SK-N-SH (cell line): ENCODE data around the gene ACCS. TPM values are rescaled to one million over a fixed set of nuclear protein-coding genes. Genes with fewer than 3 reads are reported as not detected.

Experiments used
- CTCF ChIA-PET: fragments of 300-600, 350-600 bp; formaldehyde crosslinking; extraction: SDS; loops from one replicate; lab custom pipeline; 2021; lab: Yijun Ruan, JAX
- POLR2A ChIA-PET: fragments of 350-600 bp; sonication (Branson Sonifier 250); formaldehyde crosslinking; extraction: SDS; loops from one replicate; lab custom pipeline; 2020; ENCODE audit warnings: antibody characterized with exemption, inconsistent platforms; lab: Yijun Ruan, JAX
- DNase-seq: peaks from one replicate; pipeline ENCODE4 v3.0.0; 2012
- H2AFZ ChIP-seq: fragments of 200-600 bp; sonication (generic); 2 replicates; pipeline ENCODE4 v1.8.1; 2016; ENCODE audit warnings: antibody characterized with exemption, mild to moderate bottlenecking, low read depth
- H3F3A ChIP-seq: fragments of 200-600 bp; sonication (generic); replicated peaks from 2 replicates; pipeline ENCODE3; 2016; ENCODE audit warnings: antibody characterized with exemption, mild to moderate bottlenecking; ENCODE audit not compliant: insufficient read depth
- H3K27ac ChIP-seq, 2 experiments: fragments of 200-500 bp in 1 of 2; fragments of 200-600 bp in 1 of 2; sonication (Bioruptor generic) in 1 of 2; sonication (generic), shearing (Covaris generic) in 1 of 2; 2 replicates each; pipeline versions ENCODE4 v1.5.1 to v1.6.1; 2014 to 2016; ENCODE audit warnings: low read depth in 2 of 2, inconsistent platforms in 1 of 2, low read length in 1 of 2, mild to moderate bottlenecking in 1 of 2, mixed read lengths in 1 of 2
- H3K27me3 ChIP-seq: fragments of 200-600 bp; sonication (generic), shearing (Covaris generic); 2 replicates; pipeline ENCODE4 v1.6.1; 2016; ENCODE audit warnings: mixed run types; ENCODE audit not compliant: insufficient read depth
- H3K36me3 ChIP-seq, 2 experiments: fragments of 200-500 bp in 1 of 2; fragments of 200-600 bp in 1 of 2; sonication (Bioruptor generic) in 1 of 2; sonication (generic) in 1 of 2; replicated peaks in 1 of 2; 2 replicates each; pipeline versions ENCODE3 to v1.5.1; 2014 to 2016; ENCODE audit warnings: low read length in 1 of 2, mild to moderate bottlenecking in 1 of 2; ENCODE audit not compliant: insufficient read depth in 2 of 2, control insufficient read depth in 1 of 2
- H3K4me1 ChIP-seq, 2 experiments: fragments of 200-500 bp in 1 of 2; fragments of 200-600 bp in 1 of 2; sonication (Bioruptor generic) in 1 of 2; sonication (generic), shearing (Covaris generic) in 1 of 2; 2 replicates each; pipeline versions ENCODE4 v1.5.1 to v1.6.1; 2014 to 2016; ENCODE audit warnings: low read depth in 1 of 2, low read length in 1 of 2, mixed run types in 1 of 2; ENCODE audit not compliant: insufficient read depth in 2 of 2, control insufficient read depth in 1 of 2
- H3K4me2 ChIP-seq: fragments of 200-600 bp; sonication (generic), shearing (Covaris generic); 2 replicates; pipeline ENCODE4 v1.6.1; 2017; ENCODE audit warnings: mixed run types
- H3K4me3 ChIP-seq, 2 experiments: fragments of 200-500 bp in 1 of 2; fragments of 200-600 bp in 1 of 2; sonication (Bioruptor generic) in 1 of 2; sonication (generic), shearing (Covaris generic) in 1 of 2; 2 replicates each; pipeline versions ENCODE4 v1.5.1 to v1.8.1; 2014 to 2016; ENCODE audit warnings: low read depth in 2 of 2, inconsistent platforms in 1 of 2, low read length in 1 of 2, mild to moderate bottlenecking in 1 of 2, mixed read lengths in 1 of 2, moderate library complexity in 1 of 2
- H3K79me2 ChIP-seq: fragments of 200-600 bp; sonication (generic); 2 replicates; pipeline ENCODE4 v1.8.1; 2017; ENCODE audit warnings: mild to moderate bottlenecking; ENCODE audit not compliant: insufficient read depth
- H3K9ac ChIP-seq: fragments of 200-600 bp; sonication (generic); 2 replicates; pipeline ENCODE4 v1.6.1; 2017; ENCODE audit warnings: mixed run types
- H3K9me2 ChIP-seq: fragments of 200-600 bp; sonication (generic); 2 replicates; pipeline ENCODE4 v1.6.1; 2017; ENCODE audit warnings: mixed run types
- H3K9me3 ChIP-seq: fragments of 200-600 bp; sonication (generic); 2 replicates; pipeline ENCODE4 v1.6.1; 2017; ENCODE audit warnings: mixed run types, mild to moderate bottlenecking, moderate library complexity
- H4K20me1 ChIP-seq: fragments of 200-600 bp; sonication (generic); 2 replicates; pipeline ENCODE4 v1.6.1; 2017; ENCODE audit warnings: mild to moderate bottlenecking, mixed run types; ENCODE audit not compliant: insufficient read depth
- CHD2 ChIP-seq: fragments of 150-350 bp; IDR thresholded peaks from 2 replicates; pipeline ENCODE4 v1.6.1; 2018; ENCODE audit warnings: low read length; ENCODE audit not compliant: partially characterized antibody
- EP300 ChIP-seq, 2 experiments: IDR thresholded peaks; 2 replicates each; pipeline versions ENCODE4 v1.4.0 to v1.6.1; 2012; ENCODE audit warnings: borderline replicate concordance in 1 of 2, low read depth in 1 of 2, low read length in 1 of 2
- EZH2phosphoT487 ChIP-seq: fragments of 200-600 bp; sonication (generic); IDR thresholded peaks from 2 replicates; pipeline ENCODE4 v1.6.1; 2017; ENCODE audit warnings: low read depth, mixed run types, mild to moderate bottlenecking, antibody characterized with exemption, moderate library complexity, borderline replicate concordance
- FOXJ3 ChIP-seq: sonication (generic); formaldehyde crosslinking; IDR thresholded peaks from 2 replicates; pipeline ENCODE4 v1.5.1; 2020; ENCODE audit warnings: mild to moderate bottlenecking, missing genetic modification reagents
- GABPA ChIP-seq: IDR thresholded peaks from 2 replicates; pipeline ENCODE4 v1.4.0; 2012; ENCODE audit warnings: low read depth, mild to moderate bottlenecking
- GATA2 ChIP-seq: sonication (generic); formaldehyde crosslinking; IDR thresholded peaks from 2 replicates; pipeline ENCODE4 v1.5.0; 2020; ENCODE audit warnings: mild to moderate bottlenecking, missing genetic modification reagents
- MXI1 ChIP-seq: IDR thresholded peaks from 2 replicates; pipeline ENCODE4 v1.6.1; 2012; ENCODE audit warnings: mild to moderate bottlenecking, low read depth, low read length, improper control_type of control experiment
- NFIC ChIP-seq: IDR thresholded peaks from 2 replicates; pipeline ENCODE4 v1.4.0; 2012; ENCODE audit warnings: borderline replicate concordance
- NRF1 ChIP-seq: IDR thresholded peaks from 2 replicates; pipeline ENCODE4 v1.6.1; 2012; ENCODE audit warnings: low read depth, mild to moderate bottlenecking, low read length
- PBX3 ChIP-seq: IDR thresholded peaks from 2 replicates; pipeline ENCODE4; 2012
- POLR2AphosphoS5 ChIP-seq: IDR thresholded peaks from 2 replicates; pipeline ENCODE4 v1.6.1; 2012; ENCODE audit warnings: low read depth, low read length
- RCOR1 ChIP-seq: fragments of 150-350 bp; IDR thresholded peaks from 2 replicates; pipeline ENCODE4 v1.6.1; 2017; ENCODE audit warnings: antibody characterized with exemption, low read length
- REST ChIP-seq: IDR thresholded peaks from 2 replicates; pipeline ENCODE4 v1.6.1; 2012; ENCODE audit warnings: mild to moderate bottlenecking, low read depth, low read length, moderate library complexity
- SIN3A ChIP-seq: IDR thresholded peaks from 2 replicates; pipeline ENCODE4 v1.6.1; 2012; ENCODE audit warnings: low read depth, mild to moderate bottlenecking, low read length, moderate library complexity, borderline replicate concordance
- TEAD4 ChIP-seq: IDR thresholded peaks from 2 replicates; pipeline ENCODE4 v1.4.0; 2012; ENCODE audit warnings: mild to moderate bottlenecking, borderline replicate concordance; ENCODE audit not compliant: insufficient read depth
- USF1 ChIP-seq: IDR thresholded peaks from 2 replicates; pipeline ENCODE4 v1.4.0; 2012; ENCODE audit warnings: low read depth, borderline replicate concordance
- YY1 ChIP-seq: IDR thresholded peaks from 2 replicates; pipeline ENCODE4 v1.4.0; 2012; ENCODE audit warnings: low read depth, mild to moderate bottlenecking
- WGBS: methylation state at CpG from one replicate; pipeline ENCODE4 v1.1.6; 2017; ENCODE audit warnings: low lambda C conversion rate; 5-methylcytosine and 5-hydroxymethylcytosine counted together
- polyA plus RNA-seq, 3 experiments: library from polyadenylated mRNA; depleted of rRNA; stranded (reverse); fragments of >200 nt; gene quantifications; 2 replicates each; pipeline ENCODE4 v1.2.3, GENCODE V29; 2012
- TF ChIP-seq, protein P1 (sequence below): fragments of 150-350 bp; IDR thresholded peaks from 2 replicates; pipeline ENCODE4 v1.6.1; 2016; ENCODE audit warnings: mild to moderate bottlenecking, low read depth, low read length
- TF ChIP-seq, protein P2 (sequence below): IDR thresholded peaks from 2 replicates; pipeline ENCODE4 v1.4.0; 2012; ENCODE audit warnings: low read depth, borderline replicate concordance
- TF ChIP-seq, protein P3 (sequence below): fragments of 150-350 bp; IDR thresholded peaks from 2 replicates; pipeline ENCODE4 v1.6.1; 2017; ENCODE audit warnings: antibody characterized with exemption, low read length, low read depth, borderline replicate concordance

ACCS gene
- polyA plus RNA-seq, 1 of the 3 experiments (the other 2 are of a cell fraction): 28.5 TPM

DNA sequence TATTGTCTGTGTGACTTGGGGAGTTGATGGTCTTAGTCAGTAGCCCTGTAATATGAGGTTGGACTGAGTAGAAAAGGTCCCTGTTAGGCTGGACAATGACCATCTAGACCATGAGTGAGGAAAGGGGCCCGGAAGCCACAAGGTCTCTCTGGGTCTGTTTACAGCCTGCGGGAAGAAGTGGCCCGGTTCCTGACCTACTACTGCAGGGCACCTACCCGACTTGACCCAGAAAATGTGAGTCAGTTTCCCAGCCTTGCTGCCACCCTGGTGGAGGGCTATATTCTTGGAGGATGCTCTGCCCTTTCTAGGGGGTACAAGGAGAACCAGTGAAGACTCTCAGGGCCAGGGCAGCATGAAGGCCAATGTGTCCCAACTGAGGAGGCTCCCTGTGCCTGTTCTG lies 14.9 kb upstream of the ACCS start:
- WGBS: 17% methylated on average over 1 of the region's 4 CpGs
- H3F3A ChIP-seq: no peaks in the 10 kb centered on the region
- H3K9ac ChIP-seq: no peak overlapping the region
- no peak overlapping the region for H3K4me2 ChIP-seq
- no peaks in the 10 kb centered on the region; the same call in 1 of the 2 replicates for H3K27me3 ChIP-seq
- H3K36me3 ChIP-seq: no peaks in the 10 kb centered on the region
- no peaks in the 10 kb centered on the region for H3K4me1 ChIP-seq
- ChIA-PET POLR2A (no interaction called here), CTCF (no interaction called here)
- TF ChIP-seq CHD2: no peak
- TF ChIP-seq YY1: no peak
- TF ChIP-seq, protein P1, sequence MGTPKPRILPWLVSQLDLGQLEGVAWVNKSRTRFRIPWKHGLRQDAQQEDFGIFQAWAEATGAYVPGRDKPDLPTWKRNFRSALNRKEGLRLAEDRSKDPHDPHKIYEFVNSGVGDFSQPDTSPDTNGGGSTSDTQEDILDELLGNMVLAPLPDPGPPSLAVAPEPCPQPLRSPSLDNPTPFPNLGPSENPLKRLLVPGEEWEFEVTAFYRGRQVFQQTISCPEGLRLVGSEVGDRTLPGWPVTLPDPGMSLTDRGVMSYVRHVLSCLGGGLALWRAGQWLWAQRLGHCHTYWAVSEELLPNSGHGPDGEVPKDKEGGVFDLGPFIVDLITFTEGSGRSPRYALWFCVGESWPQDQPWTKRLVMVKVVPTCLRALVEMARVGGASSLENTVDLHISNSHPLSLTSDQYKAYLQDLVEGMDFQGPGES: no peak
- no peak for TF ChIP-seq SIN3A
- TF ChIP-seq NRF1: no peak
- TF ChIP-seq FOXJ3 (CRISPR knock-in tag): no peak
- no peak for TF ChIP-seq PBX3
- no peak for TF ChIP-seq GABPA
- TF ChIP-seq, protein P2, sequence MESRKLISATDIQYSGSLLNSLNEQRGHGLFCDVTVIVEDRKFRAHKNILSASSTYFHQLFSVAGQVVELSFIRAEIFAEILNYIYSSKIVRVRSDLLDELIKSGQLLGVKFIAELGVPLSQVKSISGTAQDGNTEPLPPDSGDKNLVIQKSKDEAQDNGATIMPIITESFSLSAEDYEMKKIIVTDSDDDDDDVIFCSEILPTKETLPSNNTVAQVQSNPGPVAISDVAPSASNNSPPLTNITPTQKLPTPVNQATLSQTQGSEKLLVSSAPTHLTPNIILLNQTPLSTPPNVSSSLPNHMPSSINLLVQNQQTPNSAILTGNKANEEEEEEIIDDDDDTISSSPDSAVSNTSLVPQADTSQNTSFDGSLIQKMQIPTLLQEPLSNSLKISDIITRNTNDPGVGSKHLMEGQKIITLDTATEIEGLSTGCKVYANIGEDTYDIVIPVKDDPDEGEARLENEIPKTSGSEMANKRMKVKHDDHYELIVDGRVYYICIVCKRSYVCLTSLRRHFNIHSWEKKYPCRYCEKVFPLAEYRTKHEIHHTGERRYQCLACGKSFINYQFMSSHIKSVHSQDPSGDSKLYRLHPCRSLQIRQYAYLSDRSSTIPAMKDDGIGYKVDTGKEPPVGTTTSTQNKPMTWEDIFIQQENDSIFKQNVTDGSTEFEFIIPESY: no peak
- TF ChIP-seq EZH2phosphoT487: no peak
- no peak for TF ChIP-seq USF1
- TF ChIP-seq, protein P3, sequence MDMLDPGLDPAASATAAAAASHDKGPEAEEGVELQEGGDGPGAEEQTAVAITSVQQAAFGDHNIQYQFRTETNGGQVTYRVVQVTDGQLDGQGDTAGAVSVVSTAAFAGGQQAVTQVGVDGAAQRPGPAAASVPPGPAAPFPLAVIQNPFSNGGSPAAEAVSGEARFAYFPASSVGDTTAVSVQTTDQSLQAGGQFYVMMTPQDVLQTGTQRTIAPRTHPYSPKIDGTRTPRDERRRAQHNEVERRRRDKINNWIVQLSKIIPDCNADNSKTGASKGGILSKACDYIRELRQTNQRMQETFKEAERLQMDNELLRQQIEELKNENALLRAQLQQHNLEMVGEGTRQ: no peak
- TF ChIP-seq REST: no peak
- TF ChIP-seq NFIC: no peak
- no peak for TF ChIP-seq TEAD4
- TF ChIP-seq RCOR1: no peak
- TF ChIP-seq GATA2: no peak
- TF ChIP-seq EP300 (IDR thresholded peaks at IDR 0.05; ENCODE audit: borderline replicate concordance in 1 of 2, low read depth in 1 of 2, low read length in 1 of 2): no peak
- no peak for TF ChIP-seq MXI1
- TF ChIP-seq POLR2AphosphoS5: no peak
- no peaks in the 10 kb centered on the region for H3K9me2 ChIP-seq
- H3K9me3 ChIP-seq: no peaks in the 10 kb centered on the region
- no peak for DNase-seq
- no peaks in the 10 kb centered on the region for H4K20me1 ChIP-seq
- H3K4me3 ChIP-seq: no peak overlapping the region
- H3K79me2 ChIP-seq: no peaks in the 10 kb centered on the region
- H3K27ac ChIP-seq: no peak overlapping the region
- H2AFZ ChIP-seq: no peak overlapping the region
